Mammary epithelial cell (primary cell): Measurements from ENCODE around the gene KPNA4.

Experiments
- EZH2 ChIP-seq: IDR thresholded peaks from 2 replicates; pipeline ENCODE4 v1.6.1; 2012; ENCODE audit warnings: low read length, inconsistent platforms, borderline replicate concordance
- TF ChIP-seq, protein P1 (sequence below), 2 donors: IDR thresholded peaks in 1 of 2; conservative IDR thresholded peaks in 1 of 2; 2 replicates each; pipeline ENCODE4 v1.5.1; 2011 to 2012; ENCODE audit warnings: inconsistent platforms in 2 of 2, low read length in 2 of 2, mild to moderate bottlenecking in 2 of 2, control low read depth in 1 of 2, low read depth in 1 of 2; ENCODE audit not compliant: insufficient read depth in 1 of 2; ENCODE audit errors: extremely low read depth in 1 of 2

DNA sequence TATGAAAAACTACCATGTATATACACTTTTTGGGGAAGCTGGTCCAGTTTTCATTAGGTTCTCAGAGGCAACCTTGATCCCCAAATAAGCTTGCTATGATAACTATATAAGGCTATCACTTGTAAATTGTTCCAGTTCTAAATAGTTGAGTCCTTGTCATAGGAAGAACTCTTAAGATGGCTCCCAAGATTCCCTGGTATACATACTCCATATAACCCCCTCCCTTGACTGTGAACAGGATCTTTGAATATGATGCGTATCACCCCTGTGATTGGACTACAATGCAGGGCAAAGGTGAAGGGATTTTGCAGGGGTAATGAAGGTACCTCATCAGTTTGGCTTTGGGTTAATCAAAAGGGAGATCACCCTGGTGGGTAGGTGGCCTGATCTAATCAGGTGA is 67.2 kb downstream of the KPNA4 start:
- TF ChIP-seq, protein P1, sequence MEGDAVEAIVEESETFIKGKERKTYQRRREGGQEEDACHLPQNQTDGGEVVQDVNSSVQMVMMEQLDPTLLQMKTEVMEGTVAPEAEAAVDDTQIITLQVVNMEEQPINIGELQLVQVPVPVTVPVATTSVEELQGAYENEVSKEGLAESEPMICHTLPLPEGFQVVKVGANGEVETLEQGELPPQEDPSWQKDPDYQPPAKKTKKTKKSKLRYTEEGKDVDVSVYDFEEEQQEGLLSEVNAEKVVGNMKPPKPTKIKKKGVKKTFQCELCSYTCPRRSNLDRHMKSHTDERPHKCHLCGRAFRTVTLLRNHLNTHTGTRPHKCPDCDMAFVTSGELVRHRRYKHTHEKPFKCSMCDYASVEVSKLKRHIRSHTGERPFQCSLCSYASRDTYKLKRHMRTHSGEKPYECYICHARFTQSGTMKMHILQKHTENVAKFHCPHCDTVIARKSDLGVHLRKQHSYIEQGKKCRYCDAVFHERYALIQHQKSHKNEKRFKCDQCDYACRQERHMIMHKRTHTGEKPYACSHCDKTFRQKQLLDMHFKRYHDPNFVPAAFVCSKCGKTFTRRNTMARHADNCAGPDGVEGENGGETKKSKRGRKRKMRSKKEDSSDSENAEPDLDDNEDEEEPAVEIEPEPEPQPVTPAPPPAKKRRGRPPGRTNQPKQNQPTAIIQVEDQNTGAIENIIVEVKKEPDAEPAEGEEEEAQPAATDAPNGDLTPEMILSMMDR (conservative IDR thresholded peaks at IDR 0.05 in 1 of 2, IDR thresholded peaks at IDR 0.05 in 1 of 2; ENCODE audit: extremely low read depth in 1 of 2, insufficient read depth in 1 of 2, low read depth in 1 of 2, low read length in 2 of 2), result no peak
- no peak for TF ChIP-seq EZH2
